NB4 (cell line): ENCODE results near the gene ITPK1.

Source experiments
- TF ChIP-seq, protein P1 (sequence below): IDR thresholded peaks from one replicate; pipeline ENCODE4 v1.5.1; 2012; ENCODE audit warnings: low read depth, low read length
- TF ChIP-seq, protein P2 (sequence below): IDR thresholded peaks from 2 replicates; pipeline ENCODE4 v1.6.1; 2011; ENCODE audit warnings: low read depth, low read length

DNA sequence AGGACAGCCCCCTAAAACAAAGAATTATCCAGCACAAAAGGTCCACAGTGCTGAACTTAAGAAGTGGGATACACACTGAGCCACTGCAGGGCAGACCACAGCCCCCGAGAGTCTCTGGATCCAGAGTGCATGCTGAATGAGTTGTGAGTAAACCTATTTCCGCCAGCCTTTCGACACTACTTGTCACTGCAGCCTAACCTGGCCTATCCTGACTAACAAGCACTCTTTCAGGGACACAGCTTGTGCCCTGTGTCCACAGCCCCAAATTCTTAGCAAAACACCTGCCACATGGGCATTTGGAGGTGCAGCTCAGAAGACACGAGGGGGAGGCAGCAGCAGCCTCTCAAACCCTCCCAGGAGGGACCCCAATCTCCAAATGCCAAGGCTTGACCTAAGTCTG, 31.3 kb downstream of the ITPK1 start:
- TF ChIP-seq, protein P1, sequence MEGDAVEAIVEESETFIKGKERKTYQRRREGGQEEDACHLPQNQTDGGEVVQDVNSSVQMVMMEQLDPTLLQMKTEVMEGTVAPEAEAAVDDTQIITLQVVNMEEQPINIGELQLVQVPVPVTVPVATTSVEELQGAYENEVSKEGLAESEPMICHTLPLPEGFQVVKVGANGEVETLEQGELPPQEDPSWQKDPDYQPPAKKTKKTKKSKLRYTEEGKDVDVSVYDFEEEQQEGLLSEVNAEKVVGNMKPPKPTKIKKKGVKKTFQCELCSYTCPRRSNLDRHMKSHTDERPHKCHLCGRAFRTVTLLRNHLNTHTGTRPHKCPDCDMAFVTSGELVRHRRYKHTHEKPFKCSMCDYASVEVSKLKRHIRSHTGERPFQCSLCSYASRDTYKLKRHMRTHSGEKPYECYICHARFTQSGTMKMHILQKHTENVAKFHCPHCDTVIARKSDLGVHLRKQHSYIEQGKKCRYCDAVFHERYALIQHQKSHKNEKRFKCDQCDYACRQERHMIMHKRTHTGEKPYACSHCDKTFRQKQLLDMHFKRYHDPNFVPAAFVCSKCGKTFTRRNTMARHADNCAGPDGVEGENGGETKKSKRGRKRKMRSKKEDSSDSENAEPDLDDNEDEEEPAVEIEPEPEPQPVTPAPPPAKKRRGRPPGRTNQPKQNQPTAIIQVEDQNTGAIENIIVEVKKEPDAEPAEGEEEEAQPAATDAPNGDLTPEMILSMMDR = no peak
- TF ChIP-seq, protein P2, sequence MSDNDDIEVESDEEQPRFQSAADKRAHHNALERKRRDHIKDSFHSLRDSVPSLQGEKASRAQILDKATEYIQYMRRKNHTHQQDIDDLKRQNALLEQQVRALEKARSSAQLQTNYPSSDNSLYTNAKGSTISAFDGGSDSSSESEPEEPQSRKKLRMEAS = no peak
